Stimulated activated CD8-positive, alpha-beta memory T cell treated with anti-CD3 and anti-CD28 coated beads, Interleukin-15, amount 100 ng/mL, for 1 hour (primary cell): ENCODE results near the gene MTMR11.
"Not testable (repeated sequence)": the region's sequence is repeated elsewhere in the genome, so short reads cannot be mapped to it uniquely, and the experiment has no call there.

ENCODE experiments used
- DNase-seq: peaks from one replicate; pipeline ENCODE4 v3.0.0-alpha.2; 2020; ENCODE audit warnings: low read depth

MTMR11 gene

DNA sequence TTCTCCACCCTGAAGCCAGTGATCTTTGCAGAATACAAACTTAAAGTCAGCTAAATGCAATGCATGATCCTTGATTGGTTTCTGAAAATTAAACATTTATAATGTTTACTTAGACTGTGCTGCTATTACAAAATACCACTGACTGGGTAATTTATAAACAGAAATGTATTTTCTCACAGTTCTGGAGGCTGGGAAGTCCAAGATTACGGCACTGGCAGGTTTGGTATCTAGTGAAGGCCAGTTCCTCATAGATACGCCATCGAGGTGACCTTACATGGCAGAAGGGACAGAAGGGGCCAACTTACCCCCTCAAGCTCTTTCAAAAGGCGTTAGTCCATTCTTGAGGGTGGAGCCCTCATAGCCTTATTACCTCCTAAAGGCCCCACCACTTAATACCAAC, 40.1 kb downstream of the MTMR11 start:
- no peak for DNase-seq

DNA sequence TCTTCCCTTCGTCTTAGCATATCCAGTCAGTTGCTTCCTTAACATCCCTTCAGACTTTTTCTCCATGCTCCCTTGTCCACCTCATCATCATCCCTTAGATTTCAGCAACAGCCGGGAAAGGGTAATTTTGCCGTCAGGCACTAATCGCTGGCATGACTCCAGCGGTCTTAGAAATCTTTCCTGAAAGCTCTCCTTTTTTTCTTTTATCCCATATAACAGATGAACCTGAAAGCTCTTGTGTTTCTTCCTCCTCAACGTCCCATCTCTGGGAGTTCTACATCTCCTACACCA, 47.7 kb downstream of the MTMR11 start:
- DNase-seq = no peak

DNA sequence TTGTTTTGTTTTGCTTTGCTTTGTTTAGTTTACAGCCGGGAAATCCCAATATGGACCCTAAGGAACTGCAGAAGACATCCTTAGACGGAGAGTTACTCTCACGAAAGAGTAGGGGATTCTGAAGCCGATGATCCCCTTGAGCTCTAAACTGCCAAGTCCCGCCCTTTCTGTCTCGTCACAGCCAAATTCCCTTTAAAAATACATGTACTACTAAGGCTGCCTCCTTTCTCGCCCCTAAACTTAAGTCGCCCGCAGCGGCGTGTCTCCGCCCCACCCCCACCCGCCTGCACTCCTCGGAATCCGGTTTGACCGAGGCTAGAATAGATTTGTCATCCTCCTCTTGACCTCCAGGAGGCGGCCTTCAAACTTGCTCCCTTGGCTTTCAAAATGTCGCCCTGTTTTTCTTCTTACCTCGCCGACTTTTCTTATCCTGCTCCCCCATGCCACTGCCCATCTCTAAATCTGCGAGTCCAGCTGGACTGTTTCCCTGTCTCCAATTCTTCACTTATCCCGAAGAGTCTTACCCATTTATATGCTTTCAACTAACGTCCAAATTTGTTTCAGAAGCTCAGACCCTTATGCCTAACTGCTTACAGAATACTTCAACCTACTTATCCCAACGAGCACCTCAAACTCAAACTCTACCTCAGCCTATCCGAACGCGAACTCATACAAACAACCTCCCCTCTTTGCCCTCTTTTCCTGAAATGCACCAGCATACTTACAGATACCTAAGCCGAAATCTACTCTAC, 48.3 kb downstream of the MTMR11 start:
- peak; percentile 44 for DNase-seq

DNA sequence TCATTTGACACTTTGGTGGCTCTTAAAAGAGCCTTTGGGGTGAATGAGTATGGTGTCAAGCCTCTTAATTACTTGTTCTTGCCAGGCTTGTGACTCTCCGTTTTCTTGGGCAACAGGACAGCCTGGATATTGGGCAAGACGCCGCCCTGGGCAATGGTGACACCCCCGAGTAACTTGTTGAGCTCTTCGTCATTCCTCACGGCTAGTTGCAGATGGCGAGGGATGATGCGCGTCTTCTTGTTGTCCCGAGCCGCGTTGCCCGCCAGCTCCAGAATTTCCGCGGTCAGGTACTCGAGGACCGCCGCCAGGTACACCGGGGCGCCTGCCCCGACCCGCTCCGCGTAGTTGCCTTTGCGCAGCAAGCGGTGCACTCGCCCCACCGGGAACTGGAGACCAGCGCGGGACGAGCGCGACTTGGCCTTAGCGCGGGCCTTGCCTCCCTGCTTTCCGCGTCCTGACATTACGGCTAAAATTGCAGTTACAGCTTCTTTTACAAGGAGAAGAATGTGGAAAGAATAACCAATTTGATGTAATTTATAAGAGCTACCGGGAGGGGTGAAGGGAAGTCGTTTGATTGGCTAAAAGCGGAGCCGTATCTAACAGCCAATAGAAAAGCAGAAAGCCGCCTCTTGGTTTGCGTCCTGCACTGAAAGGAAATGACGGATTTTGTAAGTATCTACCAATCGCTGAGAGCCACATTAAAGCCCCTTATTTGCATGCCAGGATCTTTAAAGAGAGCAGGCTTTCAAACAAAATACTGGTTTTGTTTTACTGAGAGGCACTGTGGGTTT, 49.0 kb downstream of the MTMR11 start:
- peak; percentile 48 for DNase-seq

DNA sequence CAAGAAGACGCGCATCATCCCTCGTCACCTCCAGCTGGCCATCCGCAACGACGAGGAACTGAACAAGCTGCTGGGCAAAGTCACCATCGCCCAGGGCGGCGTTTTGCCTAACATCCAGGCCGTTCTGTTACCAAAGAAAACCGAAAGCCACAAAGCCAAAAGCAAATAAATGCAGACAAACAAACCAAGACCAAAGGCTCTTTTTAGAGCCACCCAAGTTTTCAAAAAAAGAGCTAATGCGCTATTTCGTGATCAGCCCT, 49.6 kb downstream of the MTMR11 start:
- not testable (repeated sequence) for DNase-seq

DNA sequence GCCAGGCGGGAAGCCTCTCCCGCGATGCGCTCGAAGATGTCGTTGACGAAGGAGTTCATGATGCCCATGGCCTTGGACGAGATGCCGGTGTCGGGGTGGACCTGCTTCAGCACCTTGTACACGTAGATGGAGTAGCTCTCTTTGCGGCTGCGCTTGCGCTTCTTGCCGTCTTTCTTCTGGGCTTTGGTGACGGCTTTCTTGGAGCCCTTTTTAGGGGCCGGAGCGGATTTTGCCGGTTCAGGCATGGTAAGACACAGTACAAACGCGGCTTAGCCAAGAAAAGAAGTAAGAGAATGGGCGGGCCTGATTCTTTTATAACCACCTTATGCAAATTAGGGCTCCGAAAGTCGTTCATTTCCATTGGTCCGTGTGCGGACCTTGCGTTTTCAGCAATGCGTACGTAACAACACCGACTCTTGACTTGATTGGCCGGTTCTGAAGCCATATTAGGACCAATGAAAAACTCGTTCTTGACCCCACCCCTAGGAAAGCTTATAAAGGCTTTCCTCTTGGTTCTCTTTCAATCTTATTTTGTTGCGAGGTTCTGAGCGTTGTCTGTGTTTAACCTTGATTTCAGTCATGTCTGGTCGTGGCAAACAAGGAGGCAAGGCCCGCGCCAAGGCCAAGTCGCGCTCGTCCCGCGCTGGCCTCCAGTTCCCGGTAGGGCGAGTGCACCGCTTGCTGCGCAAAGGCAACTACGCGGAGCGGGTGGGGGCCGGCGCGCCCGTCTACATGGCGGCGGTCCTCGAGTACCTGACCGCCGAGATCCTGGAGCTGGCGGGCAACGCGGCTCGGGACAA, 50.1 kb downstream of the MTMR11 start:
- DNase-seq = peak; percentile 68

DNA sequence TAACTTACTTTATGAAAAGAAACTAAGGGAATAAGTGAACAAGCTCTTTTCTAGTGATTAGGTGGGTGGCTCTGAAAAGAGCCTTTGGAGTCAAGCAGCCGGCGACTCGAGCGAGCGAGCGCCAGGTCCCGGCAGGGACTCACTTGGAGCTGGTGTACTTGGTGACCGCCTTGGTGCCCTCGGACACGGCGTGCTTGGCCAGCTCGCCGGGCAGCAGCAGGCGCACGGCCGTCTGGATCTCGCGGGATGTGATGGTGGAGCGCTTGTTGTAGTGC, 50.6 kb downstream of the MTMR11 start:
- DNase-seq = not testable (repeated sequence)

DNA sequence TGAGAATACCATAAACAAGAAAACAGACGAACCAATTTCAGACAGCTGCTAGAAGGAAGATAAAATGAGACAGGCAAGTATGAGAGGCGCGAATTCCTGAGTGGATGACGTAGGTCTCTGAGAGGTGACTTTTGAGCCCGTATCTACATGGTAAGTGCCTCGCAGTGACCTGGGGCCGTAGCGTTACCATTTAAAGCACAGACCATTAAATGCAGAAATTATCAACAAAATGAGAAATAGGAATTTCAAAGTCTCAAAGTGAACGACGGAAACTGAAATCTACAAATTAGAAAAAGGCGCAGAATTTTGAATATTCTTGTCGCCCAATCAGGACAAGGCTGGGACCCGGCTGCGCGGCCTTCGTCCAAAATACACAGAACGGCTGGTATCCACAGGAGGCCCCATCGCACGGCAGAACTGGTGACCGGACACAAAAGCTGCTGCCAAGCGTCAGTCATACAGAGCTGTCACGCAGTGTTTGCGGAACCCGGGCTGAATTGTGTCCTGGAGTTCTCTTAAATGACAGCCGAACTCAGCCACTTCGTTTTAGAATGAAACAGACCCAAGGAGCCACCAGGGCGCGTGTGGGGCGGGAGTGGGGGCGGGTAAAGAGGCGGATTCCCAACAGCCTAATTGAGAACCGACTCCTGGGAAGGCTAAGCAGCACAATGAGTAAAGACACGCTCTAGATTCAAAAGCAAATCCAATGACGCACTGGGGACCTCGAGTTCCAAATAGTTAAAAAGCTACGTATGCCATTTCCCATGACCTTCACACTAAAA, 51.1 kb downstream of the MTMR11 start:
- peak; percentile 34 for DNase-seq

DNA sequence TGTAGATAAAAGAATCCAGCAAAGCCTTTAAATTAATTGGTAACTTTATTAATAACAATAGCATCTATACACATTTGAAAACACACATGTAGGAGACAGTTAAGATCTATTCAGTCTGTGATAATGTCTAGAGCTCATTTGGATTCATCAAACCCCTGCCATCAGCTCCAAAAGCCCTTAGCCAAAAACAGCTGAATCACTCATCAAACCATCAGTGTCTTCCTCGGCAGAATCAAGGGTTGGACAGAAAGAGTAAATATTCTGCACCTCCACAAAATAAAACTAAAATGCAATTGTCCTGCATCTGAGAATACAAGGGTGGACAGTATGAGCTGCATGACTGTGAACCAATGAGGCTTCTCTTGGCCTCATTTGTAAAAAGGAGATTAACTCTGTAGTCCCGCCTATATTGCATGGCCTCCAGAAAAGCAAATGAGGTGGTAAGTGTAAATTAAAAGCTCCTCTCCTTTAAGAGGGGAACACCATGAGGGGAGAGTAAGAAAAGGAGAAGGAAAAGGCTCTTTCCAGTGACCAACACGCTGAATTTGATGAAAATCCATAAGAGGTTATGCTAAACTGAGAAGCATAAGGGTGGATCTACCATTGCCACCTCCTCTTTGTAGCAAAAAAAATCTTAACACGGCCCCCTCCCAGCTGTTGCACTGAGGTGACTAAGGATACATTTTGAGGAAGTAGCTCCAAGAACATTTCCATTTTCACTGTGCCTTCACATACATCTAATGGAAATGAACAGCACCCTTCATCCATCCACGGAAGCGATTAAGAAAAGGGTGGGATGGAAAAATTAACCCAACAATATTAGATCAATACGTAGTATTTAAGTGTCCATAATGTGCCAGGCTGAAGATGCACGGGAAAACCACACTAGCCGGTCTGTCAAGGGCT, 52.0 kb downstream of the MTMR11 start:
- DNase-seq = no peak

DNA sequence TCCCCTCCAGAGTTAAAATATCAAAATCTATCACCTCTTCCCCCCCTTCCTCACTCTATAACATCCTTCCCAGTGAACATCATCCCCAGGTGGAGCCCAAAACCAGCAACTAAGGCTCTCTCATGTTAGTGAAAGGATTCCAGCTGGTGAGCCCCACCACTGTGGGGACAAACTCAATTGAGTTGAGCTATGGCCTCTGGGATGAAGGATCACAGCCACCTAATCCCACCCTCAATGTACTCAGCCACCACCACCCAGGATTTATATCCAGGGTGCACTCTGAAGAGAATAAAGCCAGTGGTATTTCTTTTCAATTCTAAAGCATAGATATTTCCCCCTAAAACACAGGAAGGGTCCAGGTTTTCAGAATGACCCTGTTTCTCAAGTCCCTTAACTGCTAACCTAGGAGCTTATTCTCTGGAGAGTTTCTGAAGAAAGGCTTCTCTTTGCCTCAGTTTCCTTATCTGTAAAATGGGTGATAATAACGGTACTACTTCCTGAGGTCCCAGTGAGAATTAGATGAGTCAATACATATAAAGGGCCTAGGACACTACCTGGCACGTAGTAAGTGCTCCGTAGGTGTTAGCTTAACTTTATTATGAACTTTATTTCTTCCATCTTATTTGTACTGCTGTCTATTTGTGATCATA, 53.0 kb downstream of the MTMR11 start:
- no peak for DNase-seq

DNA sequence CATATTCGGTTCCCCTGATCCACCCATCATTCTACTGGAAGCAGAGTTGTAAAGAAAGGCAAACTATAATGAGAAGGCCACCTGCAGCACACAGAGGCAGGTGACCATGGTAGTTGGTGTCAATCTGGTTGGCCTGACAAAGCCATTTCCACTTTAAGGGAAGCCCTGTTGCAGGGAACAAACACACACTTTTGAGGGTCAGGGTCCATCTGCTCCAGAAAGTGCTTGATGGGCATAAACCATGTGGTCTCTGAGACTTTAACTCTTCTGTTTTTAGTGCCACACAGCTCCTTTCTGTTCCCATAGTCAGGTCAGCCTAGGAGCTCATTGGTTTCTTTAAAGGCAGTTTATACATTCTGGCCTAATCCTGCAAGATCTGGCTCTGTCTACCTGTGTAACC, 54.8 kb downstream of the MTMR11 start:
- no peak for DNase-seq

DNA sequence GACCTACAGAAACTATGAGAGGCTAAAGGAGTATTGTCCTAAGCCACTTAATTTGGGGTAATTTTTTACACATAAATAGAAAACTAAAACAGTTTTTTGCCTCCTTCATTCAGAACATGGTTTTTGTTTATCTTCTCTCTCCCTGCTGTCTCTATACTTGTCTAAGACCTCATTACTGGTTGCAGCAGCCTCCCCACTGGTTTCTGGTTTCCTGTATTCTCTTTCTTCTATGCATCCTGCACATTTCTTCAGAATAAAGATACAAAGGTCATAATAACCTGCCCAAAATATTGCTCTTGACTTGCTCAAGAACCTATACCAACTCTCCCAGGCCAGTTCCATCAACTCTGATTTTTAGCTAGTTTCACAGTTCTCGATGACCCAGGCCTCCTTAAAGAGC, 57.1 kb downstream of the MTMR11 start:
- DNase-seq = no peak
